NCI-H2107 treated with DMSO at 0.1 percent for 48 hours (cell line): ENCODE data around the gene EFHC2.

Experiments used
- DNase-seq: peaks from one replicate; lab custom pipeline; 2025; ENCODE audit not compliant: unreplicated experiment; lab: John Stamatoyannopoulos, UW

Gene EFHC2

GRCh38 chrX:44155126-44155525 is 188.3 kb downstream of the EFHC2 start:
- no peak for DNase-seq

GRCh38 chrX:44152852-44153251 is 190.6 kb downstream of the EFHC2 start:
- DNase-seq: no peak

DNA sequence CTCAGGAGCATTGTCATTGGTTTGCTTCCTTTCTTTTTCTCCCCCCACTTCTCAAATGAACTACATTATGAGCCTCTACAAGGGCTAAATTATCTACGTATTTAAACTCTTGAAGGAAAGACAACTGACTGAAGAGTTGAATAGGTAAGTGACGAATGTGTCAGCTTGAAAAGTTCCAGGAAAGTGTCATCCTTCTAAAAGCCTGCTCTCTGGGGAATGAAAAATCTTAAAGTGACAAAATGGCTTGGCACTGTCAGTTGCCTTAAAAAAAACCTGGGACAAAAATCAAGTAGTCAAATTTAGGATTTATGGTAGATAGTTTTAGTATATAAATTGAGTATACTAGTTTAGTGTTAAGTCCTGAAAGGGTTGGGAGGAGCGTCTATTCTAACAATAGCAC is 196.3 kb downstream of the EFHC2 start:
- no peak for DNase-seq

GRCh38 chrX:44144177-44144945 is 199.1 kb downstream of the EFHC2 start:
- no peak for DNase-seq

- DNase-seq: no peak
Observed at GRCh38 chrX:44143061-44143602, 200.3 kb downstream of the EFHC2 start.

DNA sequence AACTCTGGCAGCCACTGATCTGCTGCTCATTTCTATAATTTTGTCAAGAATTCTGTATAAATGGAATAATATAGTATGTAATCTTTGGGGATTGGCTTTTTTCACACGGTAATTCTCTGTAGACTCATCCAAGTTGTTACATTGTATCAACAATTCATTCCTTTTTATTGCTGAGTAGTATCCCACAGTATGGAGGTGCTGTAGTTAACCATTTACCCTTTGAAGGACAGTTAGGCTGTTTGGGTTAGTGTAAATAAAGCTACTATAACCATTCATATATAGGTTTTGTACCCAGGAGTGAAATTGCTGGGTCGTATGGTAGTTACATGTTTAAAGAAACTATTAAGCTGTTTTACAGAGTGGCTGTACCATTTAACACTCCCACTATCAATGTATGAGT is 213.3 kb downstream of the EFHC2 start:
- no peak for DNase-seq

DNA sequence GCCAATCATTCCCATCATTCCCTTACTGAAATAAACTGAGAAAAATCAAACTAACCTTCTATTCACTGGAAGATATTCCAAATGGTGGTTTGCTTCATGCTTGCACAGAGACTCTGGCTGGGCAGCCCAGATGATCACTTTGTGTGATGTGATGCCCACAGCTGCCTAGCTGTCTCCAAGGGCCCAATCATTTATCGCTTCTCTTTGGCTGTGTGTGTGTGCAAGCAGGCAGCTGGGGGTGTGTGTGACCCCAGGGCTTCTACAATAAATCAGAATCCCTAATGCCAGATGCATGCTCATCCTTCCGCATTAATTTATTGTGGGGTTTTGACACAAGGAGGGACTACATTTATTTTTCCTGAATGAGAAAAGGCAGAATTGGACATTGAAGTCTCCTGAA is 230.1 kb downstream of the EFHC2 start:
- no peak for DNase-seq

- no peak for DNase-seq
Observed at GRCh38 chrX:44106864-44107263, 236.6 kb downstream of the EFHC2 start.

GRCh38 chrX:44105228-44105913 is 238.1 kb downstream of the EFHC2 start:
- DNase-seq: no peak

DNA sequence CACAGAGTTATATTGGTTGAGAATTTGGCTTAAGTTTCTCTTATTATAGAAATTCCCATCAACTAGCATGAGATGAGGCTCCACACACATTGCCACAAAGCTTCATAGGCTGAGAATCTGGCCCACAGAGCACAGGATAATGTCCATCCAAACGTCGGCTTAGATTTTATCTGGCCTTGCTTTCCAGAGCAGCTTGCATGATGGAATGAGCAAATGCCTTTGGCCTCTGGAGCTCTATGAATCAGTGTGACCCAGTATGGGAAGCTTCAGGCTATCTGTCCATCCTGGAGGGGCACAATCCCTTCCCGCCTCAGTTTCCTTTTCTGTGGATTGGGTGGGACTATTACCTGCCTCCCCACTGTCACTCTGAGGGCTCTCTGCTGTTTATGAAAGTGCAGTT is 238.8 kb downstream of the EFHC2 start:
- DNase-seq: no peak

- DNase-seq: no peak
Observed at GRCh38 chrX:44101281-44101680, 242.2 kb downstream of the EFHC2 start.

- DNase-seq: no peak
Observed at GRCh38 chrX:44099366-44099765, 244.1 kb downstream of the EFHC2 start.
